Astrocyte (in vitro differentiated cells and primary cell): ENCODE results near the gene STBD1. TPM values are rescaled to one million over a fixed set of nuclear protein-coding genes. Genes with fewer than 3 reads are reported as not detected.
A peak's percentile ranks its signal among the peaks of the same experiment; 100 is the strongest.

ENCODE experiments used
- DNase-seq: peaks from one replicate; pipeline ENCODE4 v3.0.0-alpha.2; 2010; ENCODE audit warnings: low read depth
- FAIRE-seq: peaks from 2 replicates; lab custom pipeline; 2011; peaks lifted over from hg19 to GRCh38; lab: Jason Lieb, UNC
- H2AFZ ChIP-seq: 2 replicates; pipeline ENCODE4 v1.6.0; 2012; ENCODE audit warnings: low read depth, low read length, inconsistent platforms
- H3K27ac ChIP-seq: 2 replicates; pipeline ENCODE4 v1.5.1; 2011; ENCODE audit warnings: low read depth, low read length, inconsistent platforms
- H3K27me3 ChIP-seq: 2 replicates; pipeline ENCODE4 v1.6.0; 2011; ENCODE audit warnings: low read length, inconsistent platforms; ENCODE audit not compliant: insufficient read depth
- H3K36me3 ChIP-seq: 2 replicates; pipeline ENCODE4 v1.5.1; 2011; ENCODE audit warnings: low read length, inconsistent platforms; ENCODE audit not compliant: insufficient read depth
- H3K4me1 ChIP-seq: 2 replicates; pipeline ENCODE4 v1.5.1; 2011; ENCODE audit warnings: low read length, inconsistent platforms; ENCODE audit not compliant: insufficient read depth
- H3K4me2 ChIP-seq: 2 replicates; pipeline ENCODE4 v1.6.0; 2012; ENCODE audit warnings: low read length, inconsistent platforms
- H3K4me3 ChIP-seq: 2 replicates; pipeline ENCODE4 v1.5.1; 2011; ENCODE audit warnings: low read depth, mild to moderate bottlenecking, low read length, inconsistent platforms; ENCODE audit not compliant: insufficient read depth
- H3K79me2 ChIP-seq: 2 replicates; pipeline ENCODE4 v1.6.0; 2012; ENCODE audit warnings: mild to moderate bottlenecking, low read length, inconsistent platforms; ENCODE audit not compliant: insufficient read depth
- H3K9ac ChIP-seq: 2 replicates; pipeline ENCODE4 v1.6.0; 2012; ENCODE audit warnings: mild to moderate bottlenecking, low read length, inconsistent platforms
- H3K9me3 ChIP-seq: 2 replicates; pipeline ENCODE4 v1.5.1; 2012; ENCODE audit warnings: low read depth, mild to moderate bottlenecking, low read length, inconsistent platforms; ENCODE audit not compliant: insufficient read depth
- H4K20me1 ChIP-seq: 2 replicates; pipeline ENCODE4 v1.6.0; 2012; ENCODE audit warnings: low read length, inconsistent platforms; ENCODE audit not compliant: insufficient read depth
- H3K27ac Mint-ChIP-seq: one replicate; pipeline ENCODE4 v1.8.0; 2021; ENCODE audit warnings: mild to moderate bottlenecking, mixed read lengths; ENCODE audit not compliant: unreplicated experiment
- H3K27me3 Mint-ChIP-seq: one replicate; pipeline ENCODE4 v1.8.0; 2021; ENCODE audit warnings: low read depth, mixed read lengths; ENCODE audit not compliant: unreplicated experiment
- H3K36me3 Mint-ChIP-seq: one replicate; pipeline ENCODE4 v1.8.0; 2021; ENCODE audit warnings: low read depth, mixed read lengths; ENCODE audit not compliant: unreplicated experiment
- H3K4me1 Mint-ChIP-seq: one replicate; pipeline ENCODE4 v1.8.0; 2021; ENCODE audit warnings: low read depth, mixed read lengths; ENCODE audit not compliant: unreplicated experiment
- H3K4me3 Mint-ChIP-seq: one replicate; pipeline ENCODE4 v1.8.0; 2021; ENCODE audit warnings: mild to moderate bottlenecking, moderate library complexity, mixed read lengths; ENCODE audit not compliant: unreplicated experiment
- H3K9me3 Mint-ChIP-seq: one replicate; pipeline ENCODE4 v1.8.0; 2021; ENCODE audit warnings: mild to moderate bottlenecking, mixed read lengths; ENCODE audit not compliant: unreplicated experiment
- EZH2 ChIP-seq: IDR thresholded peaks from 2 replicates; pipeline ENCODE4 v1.6.1; 2012; ENCODE audit warnings: mild to moderate bottlenecking, low read length, inconsistent platforms; ENCODE audit not compliant: insufficient read depth
- total RNA-seq: library from RNA; stranded (reverse); gene quantifications from 2 replicates; pipeline ENCODE4 v1.2.1, GENCODE V29; 2021
- TF ChIP-seq, protein P1 (sequence below): IDR thresholded peaks from 2 replicates; pipeline ENCODE4 v1.5.1; 2011; ENCODE audit warnings: low read depth, mild to moderate bottlenecking, inconsistent platforms, low read length, moderate library complexity; ENCODE audit not compliant: insufficient read depth

STBD1 gene
- total RNA-seq, 1 donor from 2014 or later, result 7.2 TPM

DNA sequence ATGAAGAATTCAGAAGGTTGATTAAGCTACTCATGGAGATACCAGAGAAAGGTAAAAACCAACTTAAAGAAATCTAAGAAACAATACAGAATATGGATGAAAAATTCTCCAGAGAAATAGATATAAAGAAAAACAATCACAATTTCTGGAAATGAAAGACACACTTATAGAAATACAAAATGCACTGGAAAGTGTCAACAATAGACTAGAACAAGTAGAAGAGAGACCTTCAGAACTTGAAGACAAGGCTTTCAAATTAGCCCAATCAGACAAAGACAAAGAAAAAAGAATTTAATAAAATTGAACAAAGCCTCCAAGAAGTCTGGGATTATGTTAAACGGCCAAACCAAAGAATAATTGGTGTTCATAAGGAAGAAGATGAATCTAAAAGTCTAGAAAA lies 9.6 kb downstream of the STBD1 start:
- H3K36me3 Mint-ChIP-seq, result no peaks in the 10 kb centered on the region
- no peaks in the 10 kb centered on the region for H3K27me3 Mint-ChIP-seq
- peaks cover 30% of the 10 kb centered on the region for H3K9me3 Mint-ChIP-seq
- no peaks in the 10 kb centered on the region for H3K27me3 ChIP-seq
- H3K4me2 ChIP-seq, result no peak overlapping the region
- no peak overlapping the region for H3K4me3 Mint-ChIP-seq
- no peak overlapping the region for H3K4me3 ChIP-seq
- H3K4me1 ChIP-seq, result no peaks in the 10 kb centered on the region
- no peak overlapping the region for H2AFZ ChIP-seq
- H3K27ac Mint-ChIP-seq, result no peak overlapping the region
- FAIRE-seq (no peak), DNase-seq (no peak)
- no peaks in the 10 kb centered on the region for H3K79me2 ChIP-seq
- no peaks in the 10 kb centered on the region for H3K36me3 ChIP-seq
- TF ChIP-seq, protein P1, sequence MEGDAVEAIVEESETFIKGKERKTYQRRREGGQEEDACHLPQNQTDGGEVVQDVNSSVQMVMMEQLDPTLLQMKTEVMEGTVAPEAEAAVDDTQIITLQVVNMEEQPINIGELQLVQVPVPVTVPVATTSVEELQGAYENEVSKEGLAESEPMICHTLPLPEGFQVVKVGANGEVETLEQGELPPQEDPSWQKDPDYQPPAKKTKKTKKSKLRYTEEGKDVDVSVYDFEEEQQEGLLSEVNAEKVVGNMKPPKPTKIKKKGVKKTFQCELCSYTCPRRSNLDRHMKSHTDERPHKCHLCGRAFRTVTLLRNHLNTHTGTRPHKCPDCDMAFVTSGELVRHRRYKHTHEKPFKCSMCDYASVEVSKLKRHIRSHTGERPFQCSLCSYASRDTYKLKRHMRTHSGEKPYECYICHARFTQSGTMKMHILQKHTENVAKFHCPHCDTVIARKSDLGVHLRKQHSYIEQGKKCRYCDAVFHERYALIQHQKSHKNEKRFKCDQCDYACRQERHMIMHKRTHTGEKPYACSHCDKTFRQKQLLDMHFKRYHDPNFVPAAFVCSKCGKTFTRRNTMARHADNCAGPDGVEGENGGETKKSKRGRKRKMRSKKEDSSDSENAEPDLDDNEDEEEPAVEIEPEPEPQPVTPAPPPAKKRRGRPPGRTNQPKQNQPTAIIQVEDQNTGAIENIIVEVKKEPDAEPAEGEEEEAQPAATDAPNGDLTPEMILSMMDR, result no peak
- TF ChIP-seq EZH2, result no peak
- no peaks in the 10 kb centered on the region for H4K20me1 ChIP-seq
- no peak overlapping the region for H3K9ac ChIP-seq
- H3K9me3 ChIP-seq, result peaks cover 3% of the 10 kb centered on the region
- no peak overlapping the region for H3K27ac ChIP-seq
- no peaks in the 10 kb centered on the region for H3K4me1 Mint-ChIP-seq

DNA sequence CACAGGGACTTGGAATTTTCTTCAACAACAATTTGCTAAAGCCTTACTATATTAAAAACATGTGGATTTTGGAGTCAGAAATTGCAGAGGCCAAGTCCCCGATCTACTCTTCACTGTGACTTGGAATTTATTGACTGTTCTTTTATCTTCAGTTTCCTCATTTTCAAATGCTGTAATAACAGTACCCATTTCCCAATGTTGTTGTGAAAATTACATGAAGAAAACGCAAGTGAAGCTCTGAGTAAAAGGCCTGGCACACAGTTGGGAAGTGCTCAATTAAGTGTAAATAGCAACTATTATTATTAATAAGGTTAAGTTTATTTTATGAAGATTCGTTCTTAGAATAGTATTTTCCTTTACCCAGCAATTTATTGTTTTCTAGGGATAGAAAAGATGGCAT lies 15.7 kb downstream of the STBD1 start:
- Histone ChIP-seq H3K9ac (no peak overlapping the region), H2AFZ (no peak overlapping the region), H3K27me3 (no peaks in the 10 kb centered on the region), H4K20me1 (no peaks in the 10 kb centered on the region), H3K4me1 (no peaks in the 10 kb centered on the region), H3K9me3 (no peaks in the 10 kb centered on the region), H3K4me3 (no peak overlapping the region), H3K4me2 (no peak overlapping the region), H3K27ac (no peak overlapping the region), H3K79me2 (no peaks in the 10 kb centered on the region), H3K36me3 (no peaks in the 10 kb centered on the region)
- FAIRE-seq (no peak), DNase-seq (no peak)
- TF ChIP-seq EZH2, result no peak
- TF ChIP-seq, protein P1, result no peak
- Mint-ChIP-seq H3K27ac (no peak overlapping the region), H3K9me3 (peaks cover 32% of the 10 kb centered on the region), H3K36me3 (no peaks in the 10 kb centered on the region), H3K4me3 (no peak overlapping the region), H3K4me1 (no peaks in the 10 kb centered on the region), H3K27me3 (no peaks in the 10 kb centered on the region)

DNA sequence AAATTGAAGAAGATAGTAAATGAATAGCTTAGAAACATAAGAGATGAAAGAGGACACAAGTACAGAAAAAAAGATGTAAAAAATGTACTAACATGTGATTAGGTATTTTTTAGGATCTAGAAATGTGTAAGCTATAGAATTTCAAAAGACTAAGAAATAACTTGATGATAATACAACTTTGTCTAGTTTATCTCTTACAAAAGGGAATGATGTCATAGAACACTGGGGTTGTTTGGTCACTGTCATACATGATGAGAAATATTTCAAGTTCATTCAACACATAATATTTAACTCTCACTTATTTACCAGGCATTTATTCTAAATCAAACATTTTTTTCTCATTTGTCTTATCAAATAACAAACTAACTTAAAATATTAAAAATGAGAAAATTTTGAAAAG lies 18.5 kb downstream of the STBD1 start:
- no peak for DNase-seq
- Histone ChIP-seq H2AFZ (no peak overlapping the region), H3K9ac (no peak overlapping the region), H3K9me3 (no peaks in the 10 kb centered on the region), H3K79me2 (no peaks in the 10 kb centered on the region), H4K20me1 (no peaks in the 10 kb centered on the region), H3K4me1 (no peaks in the 10 kb centered on the region), H3K4me2 (no peak overlapping the region), H3K27me3 (no peaks in the 10 kb centered on the region), H3K36me3 (no peaks in the 10 kb centered on the region), H3K4me3 (no peak overlapping the region), H3K27ac (no peak overlapping the region)
- H3K27me3 Mint-ChIP-seq, result no peaks in the 10 kb centered on the region
- TF ChIP-seq, protein P1, result no peak
- peak; percentile 39 for FAIRE-seq
- no peaks in the 10 kb centered on the region for H3K36me3 Mint-ChIP-seq
- no peaks in the 10 kb centered on the region for H3K4me1 Mint-ChIP-seq
- H3K27ac Mint-ChIP-seq, result no peak overlapping the region
- peaks cover 25% of the 10 kb centered on the region for H3K9me3 Mint-ChIP-seq
- no peak overlapping the region for H3K4me3 Mint-ChIP-seq
